HG03045 (cell line): Measurements from ENCODE around the gene SGMS2.

Experiments used
- ATAC-seq: cut with Tn5 transposase; IDR thresholded peaks from one replicate; pipeline ENCODE4 v1.9.1; 2021; ENCODE audit warnings: mild to moderate bottlenecking, moderate library complexity; ENCODE audit not compliant: unreplicated experiment

The SGMS2 gene

DNA sequence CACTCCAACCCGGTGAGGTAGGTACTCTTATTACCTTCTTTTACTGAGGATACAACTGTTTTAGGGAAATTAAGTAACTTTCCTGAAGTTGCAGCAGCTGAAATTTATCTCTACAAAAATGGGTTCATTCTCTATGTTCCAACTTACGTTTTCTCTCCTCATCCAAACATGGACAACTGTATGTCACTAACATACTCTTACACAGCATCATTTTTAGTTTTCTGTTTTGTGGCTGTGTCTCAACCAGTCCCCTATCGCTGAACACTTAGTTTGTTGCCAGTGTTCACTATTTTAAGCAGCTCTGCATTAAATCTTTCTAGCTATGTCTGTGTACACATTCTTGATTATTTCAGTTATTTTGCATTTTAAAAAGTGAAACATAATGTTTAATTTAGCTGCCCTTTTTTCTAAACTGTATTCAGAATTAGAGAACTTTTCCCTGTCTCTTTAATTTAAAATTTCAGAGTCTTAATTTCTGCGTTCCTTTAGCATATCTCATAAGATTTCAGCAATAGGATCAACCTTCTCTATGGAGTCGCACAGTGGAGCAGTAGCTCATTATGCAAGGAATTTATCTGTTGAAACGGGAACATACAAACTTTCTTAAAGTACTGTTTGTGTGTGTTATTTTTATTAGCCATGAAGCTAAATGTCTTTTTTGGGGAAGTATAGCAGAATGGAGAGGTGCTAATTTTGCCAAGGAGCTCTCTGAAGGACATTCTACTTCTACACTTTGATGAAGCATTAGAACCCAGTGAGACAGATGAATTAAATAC, 3.8 kb downstream of the SGMS2 start:
- ATAC-seq: no peak

DNA sequence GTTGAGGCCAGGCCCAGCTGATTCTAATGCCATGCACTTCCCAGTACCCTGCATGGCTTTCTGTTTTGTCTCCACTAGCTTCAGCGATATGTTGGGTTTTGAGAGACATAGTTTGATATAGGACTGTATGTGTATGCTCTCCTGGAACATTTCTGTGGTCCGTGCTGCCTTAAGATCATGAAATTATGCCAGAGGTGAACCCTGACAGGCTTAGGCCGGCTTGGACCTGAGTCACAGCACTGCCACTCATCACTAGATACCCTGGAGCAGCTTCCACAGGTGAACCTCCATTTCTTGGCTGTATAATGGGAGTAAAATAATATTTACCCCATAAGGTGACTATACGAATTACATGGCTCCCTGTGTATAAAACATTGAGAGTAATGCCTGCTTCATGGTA, 6.4 kb downstream of the SGMS2 start:
- ATAC-seq: no peak

DNA sequence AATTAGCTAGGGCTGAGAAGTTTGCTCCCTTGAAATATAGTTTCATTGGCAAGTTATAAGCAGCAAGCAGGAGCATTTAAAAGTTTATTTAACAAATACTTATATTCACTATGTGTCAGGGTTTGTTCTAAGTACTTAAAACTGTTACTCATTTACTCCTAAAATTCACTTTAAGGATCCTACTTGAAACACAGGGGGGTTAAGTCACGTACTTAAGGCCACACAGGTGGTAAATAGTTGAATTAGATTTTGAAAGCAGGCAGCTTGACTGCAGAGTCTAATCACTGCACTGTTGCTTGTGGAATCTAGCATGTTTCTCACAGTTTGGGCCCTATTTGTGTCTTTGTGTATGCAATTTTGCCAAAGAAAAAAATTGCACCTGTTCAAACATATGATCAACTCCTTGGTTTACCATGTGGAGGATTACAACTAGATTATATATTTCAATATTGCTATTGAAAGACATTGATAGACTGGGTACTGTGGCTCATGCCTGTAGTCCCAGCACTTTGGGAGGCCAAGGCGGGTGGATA, 7.6 kb downstream of the SGMS2 start:
- ATAC-seq: no peak

DNA sequence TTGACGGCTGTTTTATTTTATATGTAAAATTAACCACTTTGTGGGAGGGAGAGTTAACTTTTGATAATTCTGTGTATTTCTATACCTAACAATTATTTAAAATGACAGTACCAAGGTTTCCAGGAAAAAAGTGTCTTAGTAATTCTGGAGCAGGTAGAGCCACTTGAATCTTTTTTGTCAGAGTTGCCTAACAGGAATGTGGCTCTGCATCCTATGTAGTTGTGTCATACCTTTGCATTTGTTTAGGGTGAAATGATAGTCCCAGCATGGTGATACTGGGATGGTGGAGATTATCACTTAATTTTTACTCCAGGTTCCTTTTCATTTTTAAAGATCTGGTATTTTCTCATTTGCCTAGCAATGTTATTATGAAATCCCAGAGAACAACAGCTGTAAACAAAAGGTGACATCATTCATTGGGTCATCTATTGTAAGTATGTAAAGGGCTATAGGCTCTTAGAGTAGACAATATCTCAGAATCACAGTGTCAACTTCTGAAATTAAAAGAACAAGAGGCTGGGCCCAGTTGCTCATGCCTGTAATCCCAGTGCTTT, 9.6 kb downstream of the SGMS2 start:
- ATAC-seq: no peak

DNA sequence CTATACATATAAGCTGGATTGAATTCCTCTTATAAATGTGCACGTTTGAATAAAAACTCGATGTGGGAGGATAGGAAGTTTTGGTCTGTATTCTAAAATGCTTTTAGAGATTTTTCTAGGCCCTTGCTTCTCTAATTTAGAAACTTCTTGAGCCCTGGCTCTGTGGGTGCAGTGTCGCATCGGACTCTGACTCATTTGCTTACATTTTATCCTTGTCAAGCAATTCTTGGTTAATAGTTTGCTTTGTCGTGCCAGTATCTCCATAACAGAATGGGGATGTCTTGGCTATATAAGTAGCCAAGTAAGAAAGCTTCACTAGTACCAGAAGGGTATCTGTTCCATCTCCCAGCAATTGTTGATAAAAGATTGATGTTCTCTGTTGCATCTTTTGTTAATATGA, 10.7 kb downstream of the SGMS2 start:
- ATAC-seq: no peak

DNA sequence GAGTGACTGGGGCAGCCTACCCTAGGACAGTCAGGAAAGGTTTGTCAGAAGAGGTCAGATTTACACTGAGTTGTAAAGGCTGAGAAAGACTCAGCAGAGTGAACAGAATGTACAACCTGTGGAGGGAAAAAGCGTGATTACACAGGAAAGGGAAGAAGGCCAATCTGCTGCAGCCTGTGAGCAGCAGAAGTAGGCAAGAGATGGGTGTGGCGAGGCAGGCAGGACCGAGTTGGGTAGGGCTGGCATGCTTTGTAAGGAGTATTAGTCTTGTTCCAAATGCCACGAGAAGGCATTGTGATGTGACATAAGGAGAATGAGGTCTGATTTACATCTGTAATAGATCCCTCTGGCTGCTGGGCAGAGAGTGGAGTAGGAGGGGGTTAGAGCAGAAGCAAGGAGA, 12.6 kb downstream of the SGMS2 start:
- no peak for ATAC-seq

DNA sequence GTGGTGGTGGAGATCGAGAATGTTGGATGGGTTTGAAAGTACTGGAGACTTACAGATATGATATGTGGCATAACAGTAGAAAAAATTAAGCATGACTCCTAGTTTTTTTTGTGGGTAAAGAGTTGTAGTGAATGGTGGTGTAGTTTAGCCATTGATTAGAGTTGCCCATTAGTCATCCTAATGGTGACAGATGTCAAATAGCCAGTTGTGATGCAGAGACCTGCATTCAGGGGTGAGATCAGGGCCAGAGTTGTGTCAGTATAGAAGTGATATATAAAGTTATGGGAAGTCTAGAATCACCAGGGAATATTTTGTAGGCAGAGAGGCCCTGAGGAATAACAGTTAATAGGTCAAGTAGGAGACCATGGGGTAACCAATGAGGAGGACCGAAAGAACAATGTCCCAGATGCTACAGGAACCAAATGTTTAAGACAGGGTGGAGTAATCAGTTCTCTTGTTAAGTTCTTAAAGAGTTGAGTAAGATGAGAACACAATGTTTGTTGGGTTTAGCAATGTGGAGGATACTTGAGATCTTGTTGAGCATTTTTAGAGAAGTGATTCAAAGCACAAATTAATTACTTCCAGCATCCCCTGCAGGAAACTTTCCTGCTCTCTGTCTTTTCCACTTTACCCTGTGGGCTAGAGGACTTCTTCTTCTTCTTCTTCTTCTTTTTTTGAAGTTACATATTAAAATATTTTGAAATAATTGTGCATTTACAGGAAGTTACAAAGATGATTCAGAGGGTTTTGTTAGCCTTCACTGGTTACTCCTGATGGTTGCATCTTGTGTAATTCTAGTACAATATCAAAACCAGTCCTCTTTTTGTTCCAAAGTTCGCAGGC, 13.3 kb downstream of the SGMS2 start:
- ATAC-seq: no peak

DNA sequence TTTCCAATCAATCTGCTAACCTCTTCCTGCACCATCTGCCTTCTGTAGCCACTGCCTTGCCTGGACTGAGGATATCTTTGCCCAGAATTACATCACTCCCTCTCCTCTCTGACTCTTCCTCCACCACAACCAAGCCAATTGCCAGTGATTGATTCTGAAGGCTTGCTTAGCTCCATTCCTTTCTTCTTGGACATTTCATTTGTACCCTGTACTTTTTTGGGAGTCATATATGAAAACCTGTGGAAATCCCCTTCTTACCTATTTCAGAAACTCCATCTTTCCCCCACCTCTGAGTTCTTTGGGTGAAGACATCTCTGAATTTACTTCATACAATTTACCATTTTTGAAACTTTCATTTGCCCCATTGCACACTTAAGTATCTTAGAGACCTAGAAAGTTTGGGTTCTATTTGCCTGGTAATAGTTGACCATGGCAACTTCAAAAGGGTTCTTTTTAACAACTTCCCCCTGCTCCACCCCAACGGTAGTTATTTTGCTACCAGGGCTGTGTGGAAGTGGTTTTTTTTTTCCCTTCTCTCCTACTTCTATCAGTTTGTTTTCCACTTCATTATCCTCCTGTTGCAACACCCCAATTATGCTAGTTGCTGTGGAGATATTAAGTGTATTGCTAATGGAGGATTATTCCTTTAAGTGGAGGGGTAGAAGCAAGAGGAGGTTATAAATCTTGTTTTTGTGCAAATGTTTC, 14.3 kb downstream of the SGMS2 start:
- ATAC-seq: no peak

DNA sequence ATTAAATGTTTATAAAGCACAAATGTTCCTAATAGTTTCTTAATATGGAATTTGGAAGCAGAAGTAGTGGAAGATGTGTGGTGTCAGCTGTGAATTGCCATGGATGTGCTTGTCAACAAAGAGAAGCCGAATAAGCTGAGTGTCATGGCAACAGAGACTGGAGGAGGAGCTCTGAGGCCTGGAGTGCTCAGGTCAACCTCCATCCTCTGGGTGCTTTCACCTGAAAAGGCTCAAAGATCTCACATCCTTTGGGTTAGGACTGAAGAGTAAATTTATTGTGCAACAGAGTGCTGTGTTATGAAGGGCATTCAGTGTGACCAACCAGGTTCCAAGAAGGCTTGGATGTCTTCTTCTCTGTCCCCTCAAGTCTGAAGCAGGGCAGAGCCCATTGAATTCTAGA, 18.7 kb downstream of the SGMS2 start:
- no peak for ATAC-seq

DNA sequence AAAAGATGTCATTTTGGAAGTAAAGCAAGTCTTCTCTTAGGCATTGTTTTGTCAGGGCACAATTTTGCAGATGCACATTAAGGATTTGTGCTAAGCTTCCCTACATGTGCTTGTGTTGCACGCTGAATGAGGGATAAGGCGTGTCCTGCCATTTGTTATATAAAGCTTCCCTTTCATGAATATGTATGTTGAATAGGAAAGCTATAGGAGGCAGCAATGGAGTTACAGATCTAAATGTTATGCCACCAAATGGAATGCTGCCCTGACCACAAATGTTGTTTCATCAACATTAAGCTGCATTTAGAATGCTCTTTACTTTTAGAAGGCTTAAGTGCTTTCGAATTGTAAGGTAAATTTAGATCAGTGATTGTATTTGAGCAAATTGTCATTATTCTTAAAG, 20.9 kb downstream of the SGMS2 start:
- no peak for ATAC-seq

DNA sequence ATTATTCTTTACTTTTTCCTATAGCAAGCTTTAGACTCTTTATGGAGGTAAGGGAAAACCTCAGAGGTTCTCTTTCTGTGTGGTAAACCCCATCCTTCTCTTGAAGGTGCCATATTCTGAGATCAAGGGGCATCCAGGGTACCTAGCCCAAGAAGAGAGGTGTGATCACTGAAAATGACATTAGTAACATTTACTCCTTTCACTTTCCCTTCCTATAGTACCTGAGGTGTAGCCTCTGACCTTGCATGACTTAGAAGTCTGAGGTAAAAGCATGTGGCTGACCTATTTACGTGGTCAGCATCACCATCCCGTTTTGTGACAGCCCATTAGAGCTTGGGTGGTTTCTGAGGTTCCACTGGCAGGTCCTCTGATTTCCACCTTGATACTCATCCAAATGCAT, 25.7 kb downstream of the SGMS2 start:
- ATAC-seq: no peak

DNA sequence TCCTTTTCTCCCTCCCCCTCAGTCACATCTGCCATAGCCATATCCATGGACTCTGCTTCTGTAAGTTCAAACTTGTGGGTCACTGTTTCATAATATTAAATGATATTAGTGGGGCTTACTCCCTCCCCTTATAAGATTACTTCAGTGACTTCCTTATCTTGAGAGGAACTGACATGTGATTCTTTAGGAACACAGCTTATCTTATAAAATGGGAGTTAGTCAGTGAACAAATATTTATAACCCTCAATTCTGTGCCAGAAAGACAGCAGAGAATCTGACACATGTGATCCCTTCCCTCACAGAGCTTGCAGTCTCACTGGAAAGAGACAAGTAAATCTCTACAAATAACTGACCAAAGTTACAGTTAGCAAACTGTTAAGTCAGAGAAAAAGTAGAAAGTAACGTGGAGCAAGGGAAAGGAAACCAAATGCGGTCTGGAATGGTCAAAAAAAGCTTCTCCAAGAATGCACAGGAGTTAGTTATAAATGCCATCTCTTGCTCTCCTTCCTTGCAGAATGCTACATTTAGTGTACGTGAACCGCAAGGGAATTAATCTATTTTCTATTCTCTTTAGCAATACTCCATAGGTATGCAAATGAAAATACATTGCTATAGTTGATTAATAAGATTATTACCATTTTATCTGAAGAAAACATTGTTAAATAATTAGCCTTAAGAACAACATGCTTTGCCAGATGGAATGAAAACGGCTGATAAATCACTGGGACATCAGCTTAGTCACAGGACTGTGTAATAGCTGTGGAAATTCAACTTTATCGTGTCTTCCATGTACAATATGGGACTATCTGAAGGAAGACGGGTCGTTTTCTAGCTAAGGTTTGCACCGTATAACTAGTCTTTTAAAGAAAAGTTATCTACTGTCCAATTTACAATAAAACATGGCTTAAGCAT, 29.0 kb downstream of the SGMS2 start:
- no peak for ATAC-seq

DNA sequence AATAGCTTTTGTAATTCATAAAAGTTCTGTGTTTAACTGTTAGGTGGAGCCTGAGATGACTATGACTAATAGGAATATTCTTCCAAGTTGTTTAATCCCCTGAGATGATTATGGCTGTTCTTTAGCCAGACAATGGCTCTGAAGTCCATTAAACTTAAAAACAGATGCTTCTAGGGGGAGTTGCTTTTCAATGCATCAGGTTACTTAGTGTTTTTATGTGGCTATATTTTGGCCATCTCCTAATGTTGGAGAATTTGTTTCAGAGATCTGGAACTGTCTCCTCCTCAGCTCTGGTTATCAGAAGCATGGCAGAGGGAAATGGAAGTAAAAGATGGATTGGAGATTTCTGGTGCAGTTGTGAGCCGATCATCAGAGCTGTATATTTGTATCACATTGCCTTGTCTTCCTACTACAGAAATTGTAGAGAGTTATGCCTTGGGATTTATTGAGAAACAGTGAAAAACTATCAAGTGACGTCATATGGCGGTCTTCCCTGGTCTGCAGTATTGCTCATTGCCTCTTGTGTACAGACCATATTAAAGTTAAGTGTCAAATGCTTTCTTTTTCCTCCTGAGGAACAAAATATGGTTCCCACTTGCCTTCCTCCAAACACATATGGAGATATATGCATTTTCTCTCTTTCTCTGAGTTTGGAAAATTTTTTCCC, 29.8 kb downstream of the SGMS2 start:
- no peak for ATAC-seq

DNA sequence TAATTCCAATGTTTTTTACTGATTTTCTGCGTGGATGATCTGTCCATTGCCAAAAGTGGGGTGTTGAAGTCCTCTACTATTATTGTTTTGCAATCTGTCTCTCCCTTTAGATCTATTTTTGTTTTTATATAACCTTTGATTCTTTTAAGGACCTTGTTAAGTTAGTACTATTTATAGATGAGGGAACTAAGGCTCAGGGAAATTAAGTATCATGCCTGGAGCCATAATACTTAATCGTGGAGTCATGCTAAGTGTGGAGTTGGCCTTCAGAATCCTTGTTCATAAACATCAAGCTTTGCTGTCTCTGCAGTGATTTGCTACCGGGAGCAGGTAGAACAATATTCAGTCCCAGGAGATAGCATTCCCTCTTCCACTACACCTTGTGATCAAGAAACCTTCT, 31.0 kb downstream of the SGMS2 start:
- ATAC-seq: no peak

DNA sequence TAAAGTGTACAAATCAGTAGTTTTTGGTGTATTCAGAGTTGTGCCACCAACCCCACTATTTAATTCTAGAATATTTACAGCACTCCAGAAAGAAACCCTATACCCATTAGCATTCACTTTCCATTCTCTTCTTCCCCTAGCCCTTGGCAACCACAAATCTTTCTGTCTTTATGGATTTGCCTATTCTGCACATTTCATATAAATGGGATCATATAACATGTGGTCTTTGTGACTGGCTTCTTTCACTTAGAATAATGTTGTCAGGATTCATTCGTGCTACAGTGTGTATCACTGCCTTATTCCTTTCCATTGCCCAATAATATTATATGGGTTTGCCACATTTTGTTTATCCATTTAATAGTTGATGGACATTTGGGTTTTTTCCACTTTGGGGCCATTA, 32.2 kb downstream of the SGMS2 start:
- ATAC-seq: no peak

DNA sequence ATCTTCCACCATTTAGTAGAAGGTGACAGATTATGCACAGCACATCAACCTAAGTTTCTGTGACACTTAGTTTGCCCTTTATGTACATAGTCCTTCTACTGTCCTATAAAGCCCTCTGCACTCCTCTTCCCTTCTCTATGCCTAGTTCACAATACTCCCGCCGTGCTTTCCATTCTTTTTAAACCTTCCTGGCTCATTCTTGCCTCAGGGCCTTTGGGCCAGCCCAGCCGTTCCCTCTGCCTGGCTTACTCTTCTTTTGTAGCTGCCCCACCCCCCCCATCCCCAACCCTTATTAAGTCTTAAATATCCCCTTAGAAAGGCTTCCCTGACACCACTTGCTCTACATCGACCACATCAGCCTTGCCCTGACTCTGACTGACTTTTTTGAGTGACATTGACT, 33.0 kb downstream of the SGMS2 start:
- ATAC-seq: no peak

DNA sequence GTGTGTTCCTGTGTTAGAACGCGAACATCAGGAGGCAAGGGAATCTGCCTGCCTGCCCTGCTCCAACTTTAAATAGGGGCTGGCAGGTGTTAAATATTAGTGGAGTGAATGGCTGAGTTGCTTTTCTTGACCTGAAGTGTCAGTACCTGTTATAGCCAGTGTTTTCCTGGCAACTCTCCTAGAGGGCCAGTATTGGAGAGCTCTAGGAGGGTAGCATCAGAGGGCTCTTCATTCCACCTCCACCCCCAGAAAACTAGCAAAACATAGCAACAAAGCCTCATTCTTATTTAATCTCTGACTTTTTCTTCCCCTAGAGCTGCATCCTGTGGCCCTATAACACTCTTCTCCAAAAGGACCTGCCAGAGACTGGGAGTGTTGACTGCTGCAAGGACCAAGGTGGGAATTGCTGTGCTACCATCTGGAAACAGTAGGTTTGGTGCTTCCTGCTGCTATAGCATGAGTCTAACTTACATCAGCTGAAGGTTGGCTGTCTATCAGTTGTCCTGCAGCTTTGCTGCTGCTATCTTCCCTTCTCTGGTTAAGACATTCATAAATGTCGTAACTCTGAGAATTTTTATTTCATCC, 33.5 kb downstream of the SGMS2 start:
- ATAC-seq: no peak

DNA sequence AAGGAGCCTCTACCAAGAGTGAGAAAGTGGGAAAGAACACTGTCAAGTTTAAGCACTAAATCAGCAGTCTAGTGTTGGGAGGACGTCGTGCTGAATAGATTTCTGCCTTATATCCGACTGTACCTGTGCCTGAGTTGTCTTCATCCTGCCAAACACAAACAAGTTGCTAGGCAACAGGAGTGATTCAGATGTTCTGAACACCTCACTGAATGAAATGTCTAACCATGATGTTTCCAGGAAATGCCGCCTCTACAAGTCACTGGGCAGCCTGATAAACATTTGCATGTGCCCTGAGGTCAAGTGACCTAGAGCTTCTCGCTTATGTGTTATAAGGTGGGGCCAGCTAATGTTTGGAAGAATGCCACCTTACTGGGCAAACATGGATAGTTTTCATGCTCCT, 37.9 kb downstream of the SGMS2 start:
- ATAC-seq: no peak

DNA sequence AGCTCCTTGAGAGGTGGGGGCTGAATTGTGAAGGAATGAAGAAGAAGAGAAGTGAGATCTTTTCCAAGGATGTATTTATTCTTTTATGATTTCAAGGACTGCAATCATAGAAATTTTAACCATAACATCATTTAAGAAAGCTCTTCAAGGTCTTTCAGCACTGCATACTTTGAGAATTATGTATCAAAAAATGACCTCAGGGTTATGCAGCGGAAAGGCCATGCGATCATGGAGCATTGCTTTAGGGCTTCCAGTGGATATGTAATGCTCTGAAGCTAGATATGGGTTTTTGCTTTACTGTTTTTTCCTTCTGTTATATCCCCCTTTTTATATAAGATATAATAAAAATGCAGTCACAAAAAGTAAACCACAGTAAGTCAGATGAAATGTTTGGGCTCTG, 38.7 kb downstream of the SGMS2 start:
- ATAC-seq: no peak
